ENCODE data around the gene SATB2. TPM values are rescaled to one million over a fixed set of nuclear protein-coding genes. Genes with fewer than 3 reads are reported as not detected.

SATB2 gene
- polyA plus RNA-seq, 1 donor from 2014 or later, result 0.21 TPM

- Histone ChIP-seq H3K36me3 (ENCODE audit: insufficient read depth, low read length) (no peaks in the 10 kb centered on the region), H4K20me1 (ENCODE audit: insufficient read depth) (no peaks in the 10 kb centered on the region), H3F3A (ENCODE audit: insufficient read depth, low read length, poor library complexity, severe bottlenecking) (no peaks in the 10 kb centered on the region), H3K27ac (ENCODE audit: low read length) (no peak overlapping the region), H3K9ac (ENCODE audit: low read length) (no peak overlapping the region), H3K27me3 (ENCODE audit: insufficient read depth, low read depth, low read length) (no peaks in the 10 kb centered on the region), H3K9me3 (ENCODE audit: low read length) (no peaks in the 10 kb centered on the region), H3K4me2 (ENCODE audit: low read length) (no peak overlapping the region), H3K79me2 (replicated peaks; ENCODE audit: insufficient read depth, low read length) (no peaks in the 10 kb centered on the region), H3K9me2 (ENCODE audit: insufficient read depth, low read length) (no peaks in the 10 kb centered on the region), H3K4me3 (ENCODE audit: low read length) (no peak overlapping the region), H2AFZ (ENCODE audit: low read depth, low read length) (no peak overlapping the region)
- TF ChIP-seq TAF1 (IDR thresholded peaks at IDR 0.05; ENCODE audit: low read depth) (no peak), SMC3 (conservative IDR thresholded peaks at IDR 0.05; ENCODE audit: poor library complexity) (no peak), CTCF (IDR thresholded peaks at IDR 0.05; ENCODE audit: poor library complexity, severe bottlenecking) (no peak), MXI1 (conservative IDR thresholded peaks at IDR 0.05; ENCODE audit: poor library complexity, severe bottlenecking) (no peak), EP300 (conservative IDR thresholded peaks at IDR 0.05; ENCODE audit: poor library complexity, severe bottlenecking) (no peak), EZH2 (IDR thresholded peaks at IDR 0.05; ENCODE audit: borderline replicate concordance, insufficient read depth, low read length, poor library complexity, severe bottlenecking) (no peak), POLR2AphosphoS5 (IDR thresholded peaks at IDR 0.05) (no peak), REST (IDR thresholded peaks at IDR 0.05; ENCODE audit: borderline replicate concordance) (no peak), RAD21 (conservative IDR thresholded peaks at IDR 0.05) (no peak)
These were observed 26.0 kb downstream of the SATB2 start for GRCh38 chr2:199431746-199432213.

GRCh38 chr2:199430214-199430613, 27.5 kb downstream of the SATB2 start:
- Histone ChIP-seq H3K36me3 (ENCODE audit: insufficient read depth, low read length) (no peaks in the 10 kb centered on the region), H3K79me2 (replicated peaks; ENCODE audit: insufficient read depth, low read length) (no peaks in the 10 kb centered on the region), H3F3A (ENCODE audit: insufficient read depth, low read length, poor library complexity, severe bottlenecking) (no peaks in the 10 kb centered on the region), H3K27ac (ENCODE audit: low read length) (no peak overlapping the region), H3K4me2 (ENCODE audit: low read length) (no peak overlapping the region), H4K20me1 (ENCODE audit: insufficient read depth) (no peaks in the 10 kb centered on the region), H2AFZ (ENCODE audit: low read depth, low read length) (no peak overlapping the region), H3K9me2 (ENCODE audit: insufficient read depth, low read length) (no peaks in the 10 kb centered on the region), H3K9me3 (ENCODE audit: low read length) (no peaks in the 10 kb centered on the region), H3K27me3 (ENCODE audit: insufficient read depth, low read depth, low read length) (no peaks in the 10 kb centered on the region), H3K4me3 (ENCODE audit: low read length) (no peak overlapping the region), H3K9ac (ENCODE audit: low read length) (no peak overlapping the region)
- TF ChIP-seq MXI1 (conservative IDR thresholded peaks at IDR 0.05; ENCODE audit: poor library complexity, severe bottlenecking) (no peak), POLR2AphosphoS5 (IDR thresholded peaks at IDR 0.05) (no peak), CTCF (IDR thresholded peaks at IDR 0.05; ENCODE audit: poor library complexity, severe bottlenecking) (no peak), EZH2 (IDR thresholded peaks at IDR 0.05; ENCODE audit: borderline replicate concordance, insufficient read depth, low read length, poor library complexity, severe bottlenecking) (no peak), RAD21 (conservative IDR thresholded peaks at IDR 0.05) (no peak), EP300 (conservative IDR thresholded peaks at IDR 0.05; ENCODE audit: poor library complexity, severe bottlenecking) (no peak)
